CD4-positive, alpha-beta T cell treated with Interferon gamma for 1 hour (primary cell): ENCODE results near the gene PKNOX2.

Experiments used
- DNase-seq: peaks from one replicate; pipeline ENCODE4 v3.0.0-alpha.2; 2020

The PKNOX2 gene, protein sequence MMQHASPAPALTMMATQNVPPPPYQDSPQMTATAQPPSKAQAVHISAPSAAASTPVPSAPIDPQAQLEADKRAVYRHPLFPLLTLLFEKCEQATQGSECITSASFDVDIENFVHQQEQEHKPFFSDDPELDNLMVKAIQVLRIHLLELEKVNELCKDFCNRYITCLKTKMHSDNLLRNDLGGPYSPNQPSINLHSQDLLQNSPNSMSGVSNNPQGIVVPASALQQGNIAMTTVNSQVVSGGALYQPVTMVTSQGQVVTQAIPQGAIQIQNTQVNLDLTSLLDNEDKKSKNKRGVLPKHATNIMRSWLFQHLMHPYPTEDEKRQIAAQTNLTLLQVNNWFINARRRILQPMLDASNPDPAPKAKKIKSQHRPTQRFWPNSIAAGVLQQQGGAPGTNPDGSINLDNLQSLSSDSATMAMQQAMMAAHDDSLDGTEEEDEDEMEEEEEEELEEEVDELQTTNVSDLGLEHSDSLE

DNA sequence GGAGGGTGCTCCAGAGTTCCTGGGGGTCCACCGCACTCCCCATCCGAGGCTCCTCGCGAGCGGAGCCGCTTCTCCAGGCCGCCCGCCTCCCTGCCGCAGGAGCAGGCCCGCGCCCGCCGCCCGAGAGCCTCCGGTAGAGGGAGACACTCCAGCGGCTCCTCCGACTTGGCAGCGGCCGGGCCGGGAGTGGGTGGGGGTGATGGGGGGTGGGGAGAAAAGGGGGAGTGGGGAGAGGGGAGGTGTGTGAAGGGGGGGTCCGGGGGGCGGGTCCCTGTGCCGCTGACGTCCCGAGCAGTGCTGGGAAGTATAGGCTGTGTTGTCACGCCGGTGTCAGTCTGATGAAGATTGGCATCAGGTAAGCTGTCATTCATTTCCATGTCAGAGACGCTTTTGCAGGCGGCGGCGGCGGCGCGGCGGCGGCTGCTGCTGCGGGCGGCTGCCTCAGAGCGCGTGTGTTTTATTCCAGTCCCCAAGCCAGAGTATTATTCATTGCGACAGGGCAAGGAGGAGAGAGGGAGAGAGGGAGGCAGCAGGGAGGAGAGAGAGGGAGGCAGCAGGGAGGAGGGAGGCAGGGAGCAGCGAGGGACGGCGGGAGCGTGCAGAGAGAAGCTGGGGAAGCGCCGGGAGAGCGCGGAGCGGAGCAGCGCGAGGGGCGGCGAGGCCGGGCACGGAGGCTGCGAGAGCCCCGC lies at the start of gene PKNOX2:
TSS of gene PKNOX2 (plus strand) at position 330 of the 689 bp plus-strand sequence. CDS start 186,555 bp downstream, outside the sequence.
- DNase-seq: peak; percentile 45

DNA sequence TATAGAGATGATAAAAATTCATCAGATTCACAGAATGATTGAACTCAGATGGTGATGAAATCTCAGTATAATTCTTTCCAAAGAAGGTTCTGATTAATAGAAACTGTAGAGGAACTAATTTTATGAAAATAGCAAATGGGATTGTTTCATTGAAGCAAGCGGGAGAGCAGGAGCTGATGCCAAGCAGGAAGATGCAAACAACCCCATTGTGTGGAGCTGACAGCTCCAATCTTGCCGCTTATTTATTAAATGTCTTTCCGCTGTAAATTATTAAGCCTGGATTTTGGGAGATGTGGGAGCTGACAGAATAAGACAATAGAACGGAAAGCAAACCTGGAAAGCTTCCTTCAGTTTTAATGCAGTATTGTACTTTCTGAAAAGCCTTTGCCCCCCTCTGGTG lies 47.1 kb upstream of the PKNOX2 start:
- DNase-seq: no peak

DNA sequence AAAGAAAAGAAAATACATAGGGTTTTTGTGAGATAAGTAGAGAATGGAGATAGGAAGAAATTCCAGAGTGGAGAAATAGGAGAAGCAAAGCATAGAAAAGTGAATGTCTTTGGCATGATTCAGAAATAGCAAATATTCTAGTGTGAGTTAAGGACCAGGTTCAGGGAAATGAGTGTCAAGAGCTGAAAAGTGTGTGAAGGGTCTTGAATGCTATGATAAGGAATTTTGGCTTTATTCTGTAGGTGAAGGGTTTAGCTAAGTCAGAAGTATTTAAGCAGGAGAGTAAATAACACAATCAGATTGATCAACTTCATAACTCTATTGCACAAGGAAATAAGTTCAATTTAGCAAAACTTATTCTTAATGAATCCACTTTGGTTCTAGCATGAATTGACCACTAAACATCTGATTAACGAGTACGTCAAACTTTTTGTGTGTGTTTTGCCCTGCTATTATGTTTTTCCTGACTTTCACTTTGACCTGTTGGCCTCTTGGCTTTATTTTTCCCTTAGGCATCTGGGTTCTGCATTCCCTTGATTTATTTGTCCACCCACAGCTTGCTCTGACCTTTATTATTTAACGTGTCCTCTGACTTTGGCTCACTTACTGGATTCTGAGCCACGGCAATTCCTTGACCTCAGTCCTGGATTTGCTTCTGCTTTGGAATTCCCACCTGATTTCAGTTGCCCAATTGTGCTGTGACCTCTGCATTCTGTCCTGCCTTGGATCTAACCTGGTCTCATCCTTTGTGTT lies 41.2 kb upstream of the PKNOX2 start:
- no peak for DNase-seq

DNA sequence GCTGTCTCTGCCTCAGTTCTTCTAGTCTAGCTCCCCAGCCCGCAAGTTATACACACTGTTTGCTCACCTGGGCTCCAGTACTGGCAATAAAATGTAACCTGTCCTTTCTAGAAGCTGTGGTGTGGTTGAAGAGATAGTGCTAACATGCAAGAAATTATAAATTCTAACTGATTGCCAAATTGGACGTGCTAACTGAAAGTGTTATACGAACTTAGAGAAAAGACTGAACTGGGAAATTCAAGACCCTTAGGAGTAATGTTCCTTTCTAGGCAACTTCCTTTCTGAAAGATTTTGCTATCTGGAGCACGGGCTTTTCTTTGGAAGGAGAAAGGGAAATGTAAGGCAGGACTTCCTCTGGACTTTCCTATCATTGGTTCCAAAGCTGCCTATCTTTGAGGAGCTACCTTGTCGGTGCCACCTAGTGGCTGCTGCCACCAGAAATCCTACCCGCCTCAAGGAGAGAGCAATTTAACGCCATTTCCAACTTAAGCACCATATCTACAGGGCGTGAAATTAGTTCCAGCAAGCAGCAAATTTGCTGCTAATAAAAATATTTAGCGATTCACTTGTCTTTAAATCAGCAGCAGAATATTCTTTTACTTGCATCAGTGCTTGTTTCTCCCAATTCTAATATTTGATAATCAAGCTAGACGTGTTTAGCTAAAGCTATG lies 40.5 kb upstream of the PKNOX2 start:
- DNase-seq: peak; percentile 31

DNA sequence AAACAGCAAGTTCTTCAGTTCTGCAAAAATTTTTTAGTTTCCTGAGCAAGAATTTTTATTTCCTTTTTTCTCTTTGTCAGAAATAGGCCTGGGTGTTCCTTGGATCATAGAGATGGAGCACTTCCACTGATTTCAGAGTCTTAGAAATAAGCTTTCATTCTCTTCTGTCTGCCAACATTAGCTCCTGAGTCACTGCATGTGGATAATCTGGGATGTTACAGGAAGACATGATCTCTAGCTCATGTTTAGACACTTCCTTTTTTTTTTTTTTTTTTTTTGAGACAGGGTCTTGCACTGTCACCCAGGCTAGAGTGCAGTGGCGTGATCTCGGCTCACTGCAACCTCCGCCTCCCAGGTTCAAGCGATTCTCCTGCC lies 39.9 kb upstream of the PKNOX2 start:
- DNase-seq: no peak

DNA sequence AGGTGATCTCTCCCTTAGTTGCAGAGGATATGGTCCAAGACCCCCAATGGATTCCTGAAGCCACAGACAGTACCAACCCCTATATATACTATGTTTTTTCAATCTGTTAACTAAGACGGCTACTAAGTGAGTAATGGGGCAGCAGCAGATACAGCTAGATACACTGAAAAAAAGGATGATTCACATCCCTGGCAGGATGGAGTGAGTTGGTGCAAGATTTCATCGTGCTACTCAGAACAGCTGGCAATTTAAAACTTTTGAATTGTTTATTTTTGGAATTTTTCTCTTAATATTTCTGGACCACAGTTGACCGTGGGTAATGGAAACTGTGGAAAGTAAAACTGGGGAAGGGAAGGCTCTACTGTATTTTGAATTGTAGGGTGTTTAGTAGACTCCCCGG lies 36.1 kb upstream of the PKNOX2 start:
- DNase-seq: no peak

DNA sequence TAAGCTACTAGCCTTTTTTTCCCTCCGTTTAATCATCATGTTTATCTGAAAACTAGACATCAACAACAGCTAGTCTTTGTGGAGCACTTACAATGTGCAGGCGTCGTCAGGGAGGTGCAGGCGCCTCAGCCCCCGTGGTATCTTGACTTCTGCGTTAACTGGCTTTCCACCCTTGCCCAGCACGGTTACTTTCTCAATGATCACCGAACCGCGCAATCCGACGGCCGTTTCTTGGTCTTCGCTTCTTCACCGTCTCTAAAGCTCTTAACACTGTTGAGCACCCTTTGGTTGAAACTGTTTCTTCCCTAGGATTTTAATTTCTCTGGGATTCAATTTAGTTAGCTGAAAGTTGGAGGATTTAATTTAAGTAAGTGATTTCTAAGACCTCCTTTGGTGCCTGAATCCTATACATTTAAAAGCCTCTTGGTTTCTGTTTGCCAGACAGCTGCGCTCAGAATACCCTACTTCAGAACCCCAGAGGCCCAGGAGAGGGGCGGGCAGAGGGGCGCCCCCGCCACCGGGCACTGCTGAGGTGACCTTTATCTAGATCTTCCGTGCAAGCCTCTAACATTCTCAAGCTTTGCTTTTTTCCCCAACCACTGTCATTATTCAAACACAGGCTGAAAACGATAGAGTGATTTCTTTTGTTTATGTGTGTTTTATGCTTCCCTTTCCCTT lies 35.1 kb upstream of the PKNOX2 start:
- no peak for DNase-seq

DNA sequence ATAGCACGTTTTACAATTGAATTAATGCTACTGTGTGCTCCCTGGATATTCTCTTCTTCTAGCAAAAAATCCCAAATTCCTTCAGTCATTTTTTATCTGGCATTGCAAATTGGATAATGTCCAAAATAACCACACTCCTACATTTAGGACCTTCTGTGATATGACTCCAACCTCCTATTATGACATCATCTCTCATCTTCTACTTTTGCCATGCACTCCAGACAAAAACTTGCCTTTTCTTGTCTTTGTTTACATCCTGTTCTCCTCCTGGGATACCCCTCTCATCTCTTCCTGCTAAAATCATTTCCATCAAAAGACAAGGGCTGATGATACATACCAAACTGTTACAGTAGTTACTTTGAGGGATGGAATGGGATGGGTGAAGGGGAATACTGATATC lies 32.5 kb upstream of the PKNOX2 start:
- DNase-seq: no peak

DNA sequence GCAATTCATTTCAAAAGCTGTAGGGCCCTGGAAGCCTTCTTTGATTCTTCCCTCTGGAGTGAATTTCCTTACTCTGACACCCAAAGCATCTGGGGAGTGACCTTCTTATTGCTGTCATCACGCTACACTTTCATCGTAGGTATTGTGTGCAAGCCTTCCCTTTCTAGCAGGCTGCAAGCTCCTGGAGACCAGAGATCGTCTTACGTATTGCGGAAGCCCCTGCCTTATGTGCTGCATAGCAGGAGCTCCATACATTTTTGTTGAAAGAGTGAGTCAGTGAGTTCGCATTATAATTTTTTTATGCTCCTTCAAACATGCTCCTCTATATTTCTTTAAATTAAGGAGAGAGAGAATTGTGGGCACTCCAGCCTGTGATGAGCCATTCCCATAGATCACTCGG lies 32.0 kb upstream of the PKNOX2 start:
- DNase-seq: no peak

DNA sequence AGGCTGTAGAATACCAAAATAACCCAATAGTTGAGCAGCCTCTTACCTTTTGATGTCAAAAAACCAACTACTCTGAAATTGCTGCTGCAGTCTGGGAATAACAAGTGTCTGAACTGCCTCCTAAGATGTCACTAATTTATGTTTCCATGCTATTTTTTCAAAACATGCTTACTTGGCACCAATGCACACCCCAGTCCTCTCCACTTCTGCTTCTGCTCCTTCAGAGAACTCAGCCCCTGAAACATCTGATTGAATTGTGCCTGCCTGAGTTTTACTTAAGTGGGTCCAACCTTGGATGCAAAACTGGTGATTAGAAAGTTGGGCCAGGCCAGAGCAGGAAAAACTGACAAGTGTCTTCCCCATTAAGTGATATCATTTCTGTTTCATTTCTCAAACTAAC lies 28.6 kb upstream of the PKNOX2 start:
- DNase-seq: no peak

DNA sequence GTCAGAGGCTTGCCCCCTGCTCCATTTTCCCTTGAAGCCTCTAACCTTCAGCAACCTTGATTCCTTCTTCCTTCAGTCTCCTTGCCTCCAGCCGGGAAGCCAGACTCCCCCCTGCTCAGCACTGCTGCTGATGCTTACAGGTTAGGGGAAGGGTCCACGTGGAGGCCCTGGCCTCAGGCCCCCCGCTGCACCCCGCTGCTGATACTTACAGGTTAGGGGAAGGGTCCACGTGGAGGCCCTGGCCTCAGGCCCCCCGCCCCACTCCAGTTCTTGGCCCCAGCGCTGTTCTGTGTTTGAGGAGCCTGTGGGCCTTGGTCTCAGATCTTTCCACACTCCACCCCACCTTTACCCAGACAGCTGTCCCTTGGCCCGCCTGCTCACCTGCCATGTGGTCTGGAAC lies 25.6 kb upstream of the PKNOX2 start:
- no peak for DNase-seq

DNA sequence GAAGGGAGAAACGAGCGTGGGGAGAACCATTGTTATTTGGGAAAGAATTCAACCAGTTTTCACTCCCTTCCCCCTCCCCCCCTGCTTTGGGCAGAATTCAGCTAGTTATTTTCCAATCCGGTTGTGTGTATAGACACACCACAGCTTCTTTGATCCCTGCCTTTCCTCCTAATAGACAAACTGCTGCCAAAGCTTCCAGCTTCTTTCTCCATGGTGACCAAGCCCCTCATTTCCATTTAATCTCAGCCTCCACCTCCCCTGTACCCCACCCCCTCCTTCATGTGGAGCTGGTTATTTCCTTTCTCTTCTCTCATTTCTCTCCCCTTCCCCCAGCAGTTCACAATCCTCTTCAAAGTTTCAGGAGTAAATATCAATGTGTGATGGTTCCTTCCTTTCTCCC lies 24.8 kb upstream of the PKNOX2 start:
- no peak for DNase-seq

DNA sequence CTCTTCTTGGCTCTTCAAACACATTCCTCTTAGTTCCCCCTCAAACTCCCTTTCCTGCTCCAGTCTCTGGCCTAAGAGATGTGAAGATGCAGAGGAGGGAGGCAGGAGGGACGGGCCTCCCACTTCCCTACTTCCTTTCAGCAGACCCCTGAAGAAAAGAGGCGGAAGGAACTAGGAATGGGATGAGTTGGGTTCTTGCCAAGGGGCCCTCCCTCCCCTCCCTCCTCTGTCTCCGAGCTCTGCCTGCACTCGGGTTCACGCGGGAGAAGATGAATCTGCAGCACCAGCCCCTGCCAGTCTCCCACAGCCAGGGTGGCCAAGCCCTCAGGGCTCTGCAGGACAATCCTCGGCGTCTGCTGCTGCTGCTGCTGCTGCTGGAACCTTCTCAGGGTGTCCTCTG lies 24.3 kb upstream of the PKNOX2 start:
- DNase-seq: no peak

DNA sequence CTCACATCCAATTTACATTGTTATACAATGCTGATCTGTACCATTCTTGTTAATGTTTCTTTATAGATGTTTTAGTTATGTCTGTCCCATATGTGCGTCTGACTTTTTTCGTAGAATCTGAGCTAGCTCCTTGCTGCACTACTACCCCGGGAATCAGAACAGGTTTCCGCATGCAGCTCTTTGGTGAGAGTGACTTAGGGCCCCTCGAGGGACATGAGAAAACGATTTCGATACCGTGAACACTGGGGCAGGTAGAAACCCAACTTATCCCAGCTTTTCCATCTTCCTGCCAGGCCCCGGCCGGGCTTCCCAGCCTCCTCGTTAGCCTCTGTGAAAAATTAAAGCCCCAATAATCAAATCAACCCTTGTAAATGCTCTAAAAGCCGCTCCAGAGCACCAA lies 23.4 kb upstream of the PKNOX2 start:
- DNase-seq: no peak

DNA sequence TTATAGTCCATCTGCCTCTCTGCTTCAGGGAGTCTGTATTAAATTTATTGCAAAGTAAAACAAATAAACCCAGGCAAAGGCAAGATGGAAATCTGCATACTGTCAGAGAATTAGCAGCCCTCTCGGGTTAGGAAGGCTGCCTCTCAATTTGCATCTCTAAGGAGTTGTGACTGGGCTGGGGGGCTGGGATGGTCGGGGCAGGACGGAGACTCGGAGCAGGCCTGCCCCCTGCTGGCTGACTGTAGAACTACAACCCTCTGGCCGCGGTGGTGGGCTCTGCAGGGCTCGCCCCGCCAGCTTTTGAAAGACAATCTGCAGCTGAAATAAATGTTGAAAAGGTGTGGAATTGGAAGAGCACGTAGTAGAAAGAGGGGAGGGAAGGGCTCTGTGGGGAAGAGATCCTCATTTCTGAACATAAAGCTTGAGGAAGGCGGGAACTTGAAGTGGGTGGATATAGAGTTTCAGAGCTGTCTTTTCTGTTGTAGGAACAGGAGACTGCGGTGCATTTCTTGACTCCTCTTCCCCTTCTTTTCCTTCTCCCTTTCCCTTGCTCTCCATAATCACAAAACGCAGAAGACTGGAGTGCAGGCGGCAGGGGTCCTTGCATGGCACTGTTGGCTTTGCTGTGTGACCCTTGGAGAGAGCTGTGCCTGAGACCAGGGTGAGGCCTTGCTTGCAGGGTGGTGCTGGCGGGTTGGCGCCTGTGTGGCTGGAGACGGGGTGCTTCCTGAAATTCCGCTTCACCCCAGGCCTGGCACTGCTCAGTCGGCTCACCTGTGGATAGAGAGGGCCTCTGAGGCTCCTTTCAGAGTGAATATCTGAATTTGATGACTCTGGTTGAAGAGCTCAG lies 22.6 kb upstream of the PKNOX2 start:
- peak; percentile 35 for DNase-seq

DNA sequence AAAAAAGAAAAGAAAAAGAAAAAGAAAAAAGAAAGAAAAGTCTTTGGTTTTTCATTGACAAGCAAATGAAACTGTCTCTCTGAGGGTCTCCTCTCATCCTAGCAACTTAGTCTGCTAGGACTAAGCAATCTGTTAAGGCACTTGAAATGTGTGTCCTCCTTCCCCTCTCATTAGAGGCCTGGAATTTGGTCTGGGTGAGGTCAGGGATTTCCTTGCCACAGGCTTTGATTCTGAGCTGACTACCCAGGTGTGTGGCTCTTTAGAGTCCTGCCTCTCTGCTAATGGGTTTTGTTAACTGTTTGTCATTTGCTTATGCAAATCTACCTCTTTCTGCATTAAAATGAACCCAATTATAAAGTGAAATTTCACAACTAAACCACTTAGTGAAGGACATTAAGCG lies 18.3 kb upstream of the PKNOX2 start:
- no peak for DNase-seq

DNA sequence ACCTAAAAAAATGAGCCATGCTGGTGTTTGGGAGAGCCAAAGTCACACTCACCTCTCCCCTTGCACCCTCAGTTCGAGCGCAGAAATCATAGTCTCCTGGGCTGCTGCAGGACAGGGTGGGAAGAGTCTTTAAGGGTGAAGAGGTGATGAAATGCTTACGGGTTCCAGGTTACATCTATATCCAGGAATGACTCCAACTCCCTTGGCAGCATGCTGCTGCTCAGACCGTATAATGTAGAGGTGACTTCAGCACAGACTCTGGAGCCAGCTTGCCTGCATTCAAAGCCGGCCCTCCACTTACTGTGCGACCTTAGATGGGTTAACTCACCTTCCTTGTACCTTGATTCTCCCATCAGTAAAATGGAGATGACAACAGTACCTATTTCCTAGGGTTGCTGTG lies 17.3 kb upstream of the PKNOX2 start:
- no peak for DNase-seq

DNA sequence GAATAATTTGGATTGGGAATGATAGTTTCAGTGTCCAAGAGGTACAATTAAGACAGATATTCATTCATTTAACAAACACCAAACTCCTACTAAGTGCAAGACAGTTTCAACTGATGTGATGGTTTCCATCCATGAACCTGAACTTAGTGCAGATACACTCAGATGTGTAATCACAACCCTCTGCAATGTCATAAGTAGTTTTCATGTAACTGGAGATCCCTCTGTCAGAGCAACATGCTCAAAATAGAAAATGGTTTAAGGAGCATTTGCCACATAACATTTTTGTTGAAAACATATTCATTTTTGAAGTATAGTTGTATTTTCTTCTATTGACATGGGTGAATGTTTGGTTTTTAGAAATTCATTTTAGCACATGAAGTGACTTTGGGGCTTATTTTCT lies 16.5 kb upstream of the PKNOX2 start:
- DNase-seq: no peak

DNA sequence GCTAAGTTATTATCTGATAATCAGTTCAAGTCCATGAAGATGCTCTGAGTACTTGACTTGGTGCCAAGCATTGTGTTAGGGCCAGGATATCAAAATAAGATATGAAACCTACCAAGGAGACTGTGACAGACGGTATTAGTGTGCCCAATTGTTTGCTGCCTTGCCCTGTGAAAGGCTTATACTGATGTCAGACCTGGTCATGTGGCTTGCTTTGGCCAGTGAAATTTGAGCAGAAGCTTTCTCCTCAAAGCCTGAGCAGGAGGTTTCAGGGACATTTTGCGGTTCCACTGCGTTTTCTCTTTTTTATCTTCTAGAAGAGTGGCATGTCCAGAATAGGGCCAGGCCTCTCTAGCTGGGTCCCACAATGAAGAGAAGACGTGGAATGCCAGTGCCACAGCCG lies 15.8 kb upstream of the PKNOX2 start:
- DNase-seq: no peak

DNA sequence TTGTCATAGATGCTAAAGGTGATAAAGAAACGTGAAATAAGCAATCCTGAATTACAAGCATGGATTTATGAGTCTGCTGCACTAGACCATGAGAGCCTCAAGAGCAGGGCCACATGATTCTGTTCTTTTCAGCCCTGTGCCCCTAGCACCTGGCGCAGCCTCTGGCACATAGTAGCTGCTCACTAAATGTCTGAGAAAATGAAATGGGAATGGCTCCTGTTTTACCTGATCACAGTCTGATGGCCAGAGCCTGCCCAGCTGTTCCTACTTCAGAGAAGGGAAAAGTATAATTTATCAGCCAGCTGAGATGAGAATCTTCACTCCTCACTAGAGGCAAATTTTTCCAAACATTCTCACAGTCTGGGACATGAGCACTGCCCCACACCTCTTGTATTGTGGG lies 10.7 kb upstream of the PKNOX2 start:
- DNase-seq: no peak

DNA sequence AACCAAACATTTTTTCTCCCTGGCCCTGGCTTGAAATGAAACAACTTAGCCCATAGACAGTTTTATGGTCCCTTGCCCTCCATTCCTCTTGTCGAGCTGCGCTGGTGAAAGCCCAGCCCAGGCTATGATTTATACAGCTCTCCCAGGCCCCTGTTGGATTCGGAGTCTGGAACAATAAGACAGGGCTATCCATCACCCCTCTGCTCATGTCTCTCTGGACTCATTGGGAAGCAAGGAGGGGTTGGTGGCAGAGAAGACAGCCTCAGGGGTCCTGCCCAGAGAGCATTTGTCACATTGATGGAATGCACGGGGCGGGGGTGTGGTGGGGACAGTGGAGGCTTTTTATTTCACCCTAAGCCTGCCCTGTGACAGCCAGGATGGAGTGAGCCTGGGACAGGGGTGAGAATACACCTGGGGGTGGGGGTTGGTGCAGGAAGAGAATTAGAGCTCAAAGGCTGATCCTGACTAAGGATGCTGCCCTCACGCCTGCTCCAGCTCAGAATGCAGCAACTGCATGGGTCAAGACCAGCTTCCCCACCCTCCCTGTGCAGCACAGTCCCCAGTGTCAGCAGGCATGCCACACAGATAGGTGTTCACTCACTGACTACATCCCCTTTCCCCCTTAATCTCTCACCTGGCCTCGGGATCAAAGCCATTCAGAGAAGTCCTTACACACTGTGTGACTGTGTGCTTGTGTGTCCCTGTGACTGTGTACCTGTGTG lies 10.0 kb upstream of the PKNOX2 start:
- DNase-seq: no peak
